Measurements from ENCODE around the gene UCK2. TPM values are rescaled to one million over a fixed set of nuclear protein-coding genes. Genes with fewer than 3 reads are reported as not detected.

The UCK2 gene
- total and polyA plus RNA-seq, 9 of the 15 experiments (the other 6 are each of a cell fraction or from before 2014, with no cell fraction given) = 71.6 to 145 (median 95.8) TPM

DNA sequence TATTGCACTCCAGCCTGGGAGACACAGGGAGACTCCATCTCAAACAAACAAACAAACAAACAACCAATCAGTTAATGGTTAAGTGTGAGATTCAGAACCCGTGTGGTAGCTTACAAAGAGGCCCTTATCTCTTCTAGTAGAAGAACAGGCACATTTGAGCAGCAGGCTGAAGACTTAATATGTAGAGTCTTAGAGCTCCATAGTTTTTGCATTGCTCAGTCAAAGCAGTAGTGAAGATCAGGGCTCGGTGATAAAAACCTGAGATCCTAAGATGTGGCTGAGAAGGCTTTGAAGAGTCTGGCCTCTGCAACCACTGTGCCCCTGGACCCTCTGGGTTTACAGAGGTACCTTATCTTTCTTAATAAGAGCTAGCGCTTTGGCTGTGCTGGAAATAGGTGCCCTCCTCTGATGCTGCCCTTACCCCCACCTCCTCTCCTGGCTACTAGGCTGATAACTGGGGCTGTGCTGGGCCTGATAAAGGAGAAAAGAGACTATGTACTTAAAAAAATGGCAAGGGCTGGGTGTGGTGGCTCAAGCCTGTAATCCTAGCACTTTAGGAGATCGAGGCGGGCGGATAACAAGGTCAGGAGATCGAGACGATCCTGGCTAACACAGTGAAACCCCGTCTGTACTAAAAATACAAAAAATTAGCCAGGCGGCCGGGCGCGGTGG, 10.5 kb upstream of the UCK2 start (continued):
- TF ChIP-seq GTF2F1 (IDR thresholded peaks at IDR 0.05; ENCODE audit: low read depth, low read length) (no peak), FUS (optimal IDR thresholded peaks at IDR 0.05; ENCODE audit: low read depth, low read length) (no peak), NR1H2 (CRISPR knock-in tag; IDR thresholded peaks at IDR 0.05) (no peak), ZKSCAN1 (IDR thresholded peaks at IDR 0.05; ENCODE audit: low read depth, low read length) (no peak), TAF1 (IDR thresholded peaks at IDR 0.05; ENCODE audit: control insufficient read depth, extremely low read depth, insufficient read depth, low read length, severe bottlenecking) (peak; percentile 25), ZNF589 (CRISPR knock-in tag; IDR thresholded peaks at IDR 0.05; ENCODE audit: low read depth) (no peak), TAL1 (IDR thresholded peaks at IDR 0.05) (peak; percentile 86), ATF7 (IDR thresholded peaks at IDR 0.05) (peak; percentile 36; the same call in 1 of the 2 replicates), CAMTA2 (CRISPR knock-in tag; conservative IDR thresholded peaks at IDR 0.05) (no peak), CCNT2 (IDR thresholded peaks at IDR 0.05; ENCODE audit: borderline replicate concordance, extremely low read depth, insufficient read length, low read depth, low read length) (peak; percentile 64), KDM4B (IDR thresholded peaks at IDR 0.05; ENCODE audit: borderline replicate concordance in 2 of 2, low read depth in 1 of 2) (no peak), PHB2 (IDR thresholded peaks at IDR 0.05; ENCODE audit: low read depth) (no peak), BCOR (IDR thresholded peaks at IDR 0.05) (peak; percentile 88), ZNF239 (CRISPR knock-in tag; IDR thresholded peaks at IDR 0.05) (no peak), RCOR1 (IDR thresholded peaks at IDR 0.05; ENCODE audit: borderline replicate concordance in 1 of 2, low read depth in 2 of 2, low read length in 2 of 2) (peak in 1 of 2 experiments; percentile 73; a peak in 2 of 4 replicates), ZNF408 (CRISPR knock-in tag; IDR thresholded peaks at IDR 0.05; ENCODE audit: low read depth) (no peak), EHMT2 (IDR thresholded peaks at IDR 0.05) (no peak), SMARCA5 (IDR thresholded peaks at IDR 0.05) (no peak), RBM25 (IDR thresholded peaks at IDR 0.05; ENCODE audit: low read depth, low read length, severe bottlenecking) (no peak), NEUROD1 (IDR thresholded peaks at IDR 0.05; ENCODE audit: borderline replicate concordance, low read depth, low read length, partially characterized antibody) (peak; percentile 33), RFX7 (CRISPR knock-in tag; IDR thresholded peaks at IDR 0.05) (no peak), HDAC2 (IDR thresholded peaks at IDR 0.05) (peak; percentile 63), ZNF431 (CRISPR knock-in tag; IDR thresholded peaks at IDR 0.05) (no peak)
- TF ChIP-seq, protein P1, sequence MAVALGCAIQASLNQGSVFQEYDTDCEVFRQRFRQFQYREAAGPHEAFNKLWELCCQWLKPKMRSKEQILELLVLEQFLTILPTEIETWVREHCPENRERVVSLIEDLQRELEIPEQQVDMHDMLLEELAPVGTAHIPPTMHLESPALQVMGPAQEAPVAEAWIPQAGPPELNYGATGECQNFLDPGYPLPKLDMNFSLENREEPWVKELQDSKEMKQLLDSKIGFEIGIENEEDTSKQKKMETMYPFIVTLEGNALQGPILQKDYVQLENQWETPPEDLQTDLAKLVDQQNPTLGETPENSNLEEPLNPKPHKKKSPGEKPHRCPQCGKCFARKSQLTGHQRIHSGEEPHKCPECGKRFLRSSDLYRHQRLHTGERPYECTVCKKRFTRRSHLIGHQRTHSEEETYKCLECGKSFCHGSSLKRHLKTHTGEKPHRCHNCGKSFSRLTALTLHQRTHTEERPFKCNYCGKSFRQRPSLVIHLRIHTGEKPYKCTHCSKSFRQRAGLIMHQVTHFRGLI (CRISPR knock-in tag; IDR thresholded peaks at IDR 0.05) = no peak
- TF ChIP-seq, protein P2, sequence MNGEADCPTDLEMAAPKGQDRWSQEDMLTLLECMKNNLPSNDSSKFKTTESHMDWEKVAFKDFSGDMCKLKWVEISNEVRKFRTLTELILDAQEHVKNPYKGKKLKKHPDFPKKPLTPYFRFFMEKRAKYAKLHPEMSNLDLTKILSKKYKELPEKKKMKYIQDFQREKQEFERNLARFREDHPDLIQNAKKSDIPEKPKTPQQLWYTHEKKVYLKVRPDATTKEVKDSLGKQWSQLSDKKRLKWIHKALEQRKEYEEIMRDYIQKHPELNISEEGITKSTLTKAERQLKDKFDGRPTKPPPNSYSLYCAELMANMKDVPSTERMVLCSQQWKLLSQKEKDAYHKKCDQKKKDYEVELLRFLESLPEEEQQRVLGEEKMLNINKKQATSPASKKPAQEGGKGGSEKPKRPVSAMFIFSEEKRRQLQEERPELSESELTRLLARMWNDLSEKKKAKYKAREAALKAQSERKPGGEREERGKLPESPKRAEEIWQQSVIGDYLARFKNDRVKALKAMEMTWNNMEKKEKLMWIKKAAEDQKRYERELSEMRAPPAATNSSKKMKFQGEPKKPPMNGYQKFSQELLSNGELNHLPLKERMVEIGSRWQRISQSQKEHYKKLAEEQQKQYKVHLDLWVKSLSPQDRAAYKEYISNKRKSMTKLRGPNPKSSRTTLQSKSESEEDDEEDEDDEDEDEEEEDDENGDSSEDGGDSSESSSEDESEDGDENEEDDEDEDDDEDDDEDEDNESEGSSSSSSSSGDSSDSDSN (IDR thresholded peaks at IDR 0.05; ENCODE audit: borderline replicate concordance in 1 of 2, low read depth in 2 of 2, low read length in 2 of 2) = no peak
- TF ChIP-seq, protein P3, sequence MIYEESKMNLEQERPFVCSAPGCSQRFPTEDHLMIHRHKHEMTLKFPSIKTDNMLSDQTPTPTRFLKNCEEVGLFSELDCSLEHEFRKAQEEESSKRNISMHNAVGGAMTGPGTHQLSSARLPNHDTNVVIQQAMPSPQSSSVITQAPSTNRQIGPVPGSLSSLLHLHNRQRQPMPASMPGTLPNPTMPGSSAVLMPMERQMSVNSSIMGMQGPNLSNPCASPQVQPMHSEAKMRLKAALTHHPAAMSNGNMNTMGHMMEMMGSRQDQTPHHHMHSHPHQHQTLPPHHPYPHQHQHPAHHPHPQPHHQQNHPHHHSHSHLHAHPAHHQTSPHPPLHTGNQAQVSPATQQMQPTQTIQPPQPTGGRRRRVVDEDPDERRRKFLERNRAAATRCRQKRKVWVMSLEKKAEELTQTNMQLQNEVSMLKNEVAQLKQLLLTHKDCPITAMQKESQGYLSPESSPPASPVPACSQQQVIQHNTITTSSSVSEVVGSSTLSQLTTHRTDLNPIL (CRISPR knock-in tag; IDR thresholded peaks at IDR 0.05) = no peak

All from K562 (cell line).